ENCODE measurements around the gene MID1.

MID1 gene

DNA sequence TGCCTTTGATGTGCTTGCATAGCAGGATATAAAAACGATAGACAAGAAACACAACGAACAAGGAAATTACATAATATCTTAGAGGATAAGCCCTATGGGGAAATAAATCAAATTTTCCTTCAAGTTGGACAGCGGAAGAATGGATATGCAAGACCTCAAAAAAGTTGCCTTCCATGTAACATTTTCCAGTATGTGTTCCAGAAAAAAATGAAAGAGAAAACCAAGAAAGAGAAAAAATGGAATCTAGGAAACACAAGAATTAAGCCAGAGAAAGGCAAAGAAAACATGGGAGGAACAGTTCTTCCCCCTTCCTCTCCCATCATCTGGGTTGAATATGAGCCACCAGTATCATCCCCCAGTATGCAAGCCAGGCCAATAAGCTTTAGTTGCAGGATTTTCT, 34.6 kb upstream of the MID1 start:
- no peaks in the 10 kb centered on the region for H3K4me1 ChIP-seq
- H3K36me3 ChIP-seq, result no peaks in the 10 kb centered on the region
- H3K27me3 ChIP-seq, result no peaks in the 10 kb centered on the region
- peaks cover 0 to 4% (median 0%) of the 10 kb centered on the region in 3 donors for H3K9me3 ChIP-seq
- no peak for DNase-seq
- no peak overlapping the region for H3K4me3 ChIP-seq
- intact Hi-C loops (cut with DNase I; ENCODE audit: low total_unique reads), result no loop called here
- TF ChIP-seq, protein P1, sequence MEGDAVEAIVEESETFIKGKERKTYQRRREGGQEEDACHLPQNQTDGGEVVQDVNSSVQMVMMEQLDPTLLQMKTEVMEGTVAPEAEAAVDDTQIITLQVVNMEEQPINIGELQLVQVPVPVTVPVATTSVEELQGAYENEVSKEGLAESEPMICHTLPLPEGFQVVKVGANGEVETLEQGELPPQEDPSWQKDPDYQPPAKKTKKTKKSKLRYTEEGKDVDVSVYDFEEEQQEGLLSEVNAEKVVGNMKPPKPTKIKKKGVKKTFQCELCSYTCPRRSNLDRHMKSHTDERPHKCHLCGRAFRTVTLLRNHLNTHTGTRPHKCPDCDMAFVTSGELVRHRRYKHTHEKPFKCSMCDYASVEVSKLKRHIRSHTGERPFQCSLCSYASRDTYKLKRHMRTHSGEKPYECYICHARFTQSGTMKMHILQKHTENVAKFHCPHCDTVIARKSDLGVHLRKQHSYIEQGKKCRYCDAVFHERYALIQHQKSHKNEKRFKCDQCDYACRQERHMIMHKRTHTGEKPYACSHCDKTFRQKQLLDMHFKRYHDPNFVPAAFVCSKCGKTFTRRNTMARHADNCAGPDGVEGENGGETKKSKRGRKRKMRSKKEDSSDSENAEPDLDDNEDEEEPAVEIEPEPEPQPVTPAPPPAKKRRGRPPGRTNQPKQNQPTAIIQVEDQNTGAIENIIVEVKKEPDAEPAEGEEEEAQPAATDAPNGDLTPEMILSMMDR (IDR thresholded peaks at IDR 0.05), result no peak
- H3K27ac ChIP-seq, result no peak overlapping the region

DNA sequence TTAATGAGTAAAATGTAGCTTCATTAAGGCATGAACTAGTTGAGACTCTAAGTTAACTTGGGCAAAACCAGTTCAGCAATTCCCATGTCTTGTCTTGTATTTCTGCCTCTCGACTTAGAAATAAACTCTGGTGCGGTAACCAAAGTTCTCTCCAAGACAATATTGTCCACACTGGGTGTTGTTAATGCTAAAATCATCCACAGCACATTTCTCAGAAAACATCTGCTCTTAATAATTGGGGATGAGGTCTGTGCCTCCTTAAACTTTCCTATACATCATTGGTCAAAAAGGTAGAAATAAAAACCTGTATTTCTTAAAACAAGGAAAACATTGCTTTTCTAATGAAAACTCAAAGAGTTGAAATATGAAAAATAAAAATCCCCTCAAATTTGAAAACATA, 32.9 kb upstream of the MID1 start:
- Histone ChIP-seq H3K27ac (no peak overlapping the region), H3K4me1 (no peaks in the 10 kb centered on the region), H3K4me3 (no peak overlapping the region), H3K9me3 (peaks cover 0 to 4% (median 0%) of the 10 kb centered on the region in 3 donors), H3K27me3 (no peaks in the 10 kb centered on the region), H3K36me3 (no peaks in the 10 kb centered on the region)
- no peak for DNase-seq
- intact Hi-C loops (cut with DNase I; ENCODE audit: low total_unique reads), result no loop called here
- TF ChIP-seq, protein P1 (IDR thresholded peaks at IDR 0.05), result no peak

DNA sequence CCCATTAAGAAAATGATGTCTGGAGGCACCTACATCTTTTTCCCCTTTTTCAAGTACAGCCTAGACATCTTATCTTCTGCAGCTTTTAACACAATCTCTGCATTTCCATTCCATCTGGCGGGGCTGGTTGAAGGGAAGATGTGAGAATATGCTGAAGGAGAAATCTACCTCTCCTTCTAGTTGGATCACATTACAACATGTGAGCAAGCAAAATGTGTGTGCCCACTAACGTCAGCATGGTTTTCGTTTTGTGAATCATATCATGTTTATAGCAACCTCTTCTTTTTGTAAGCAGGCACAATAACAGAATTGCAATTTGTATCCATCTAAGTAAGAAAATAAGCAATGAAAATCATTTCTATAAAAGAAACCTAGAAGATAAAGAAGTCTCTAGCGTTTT, 28.9 kb upstream of the MID1 start:
- H3K36me3 ChIP-seq, result no peaks in the 10 kb centered on the region

DNA sequence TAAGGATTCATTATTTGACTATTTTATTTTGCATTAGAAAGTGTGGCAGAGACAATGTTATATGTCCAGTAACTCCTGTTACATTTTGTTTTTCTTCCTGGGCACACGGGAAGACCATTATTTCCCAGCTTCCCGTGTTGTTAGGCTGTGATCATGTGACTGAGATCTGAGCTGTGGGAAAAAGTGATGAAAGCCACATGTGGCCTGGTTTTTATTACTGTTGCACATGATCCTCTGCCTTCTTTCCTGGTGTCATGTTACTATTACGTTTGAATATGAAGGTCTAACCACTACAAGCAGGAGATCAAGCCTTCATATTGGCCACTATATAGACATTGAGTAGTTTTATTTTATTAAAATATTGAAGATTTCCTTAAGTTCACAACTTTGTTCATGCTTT, 28.2 kb upstream of the MID1 start:
- Histone ChIP-seq H3K4me3 (no peak overlapping the region), H3K4me1 (no peaks in the 10 kb centered on the region), H3K27ac (no peak overlapping the region), H3K27me3 (no peaks in the 10 kb centered on the region), H3K36me3 (no peaks in the 10 kb centered on the region), H3K9me3 (no peaks in the 10 kb centered on the region)
- intact Hi-C loops (cut with DNase I; ENCODE audit: low total_unique reads), result no loop called here
- TF ChIP-seq, protein P1 (IDR thresholded peaks at IDR 0.05), result no peak
- no peak for DNase-seq

More for the DNA sequence above, 28.9 kb upstream of the MID1 start:
- TF ChIP-seq, protein P1 (IDR thresholded peaks at IDR 0.05), result no peak
- H3K4me3 ChIP-seq, result no peak overlapping the region
- no peak overlapping the region for H3K27ac ChIP-seq
- intact Hi-C loops (cut with DNase I; ENCODE audit: low total_unique reads), result no loop called here
- no peak for DNase-seq
- H3K9me3 ChIP-seq, result no peaks in the 10 kb centered on the region
- H3K27me3 ChIP-seq, result no peaks in the 10 kb centered on the region
- H3K4me1 ChIP-seq, result no peaks in the 10 kb centered on the region

DNA sequence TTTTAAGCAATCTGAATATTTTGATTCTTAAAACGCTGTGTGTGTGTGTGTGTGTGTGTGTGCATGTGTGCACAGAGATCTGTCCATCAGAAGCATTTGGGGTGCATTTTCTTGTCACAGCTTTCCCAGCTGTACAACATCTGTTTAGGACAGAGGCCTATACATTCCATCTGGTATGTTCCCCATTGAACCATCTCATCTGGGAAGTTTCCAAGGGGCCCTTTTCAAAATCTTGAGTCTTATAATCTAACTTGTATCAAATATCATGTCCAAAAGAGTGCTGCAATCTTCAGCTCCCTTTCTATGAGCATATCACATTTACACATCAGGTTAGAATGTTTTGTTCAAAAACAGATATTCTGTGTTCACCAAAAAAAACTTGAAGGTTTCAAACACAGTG, 16.5 kb upstream of the MID1 start:
- intact Hi-C loops (cut with DNase I; ENCODE audit: low total_unique reads), result no loop called here
- peaks cover 0 to 4% (median 0%) of the 10 kb centered on the region in 4 donors for H3K4me1 ChIP-seq

More for the DNA sequence above, 16.5 kb upstream of the MID1 start:
- DNase-seq, result no peak
- TF ChIP-seq, protein P1 (IDR thresholded peaks at IDR 0.05), result no peak
- Histone ChIP-seq H3K27ac (no peak overlapping the region), H3K36me3 (no peaks in the 10 kb centered on the region), H3K4me3 (no peak overlapping the region), H3K9me3 (peaks cover 0 to 5% (median 0%) of the 10 kb centered on the region in 3 donors), H3K27me3 (no peaks in the 10 kb centered on the region)
